IMR-90 (cell line): Measurements from ENCODE around the gene SLCO3A1. TPM values are rescaled to one million over a fixed set of nuclear protein-coding genes. Genes with fewer than 3 reads are reported as not detected.

Experiments
- ATAC-seq: fragments of 200-7000 bp; cut with Tn5 transposase; 2 replicates; pipeline ENCODE4 v1.9.1; 2020; ENCODE audit warnings: low read depth, mild to moderate bottlenecking, moderate library complexity
- BruUV-seq: library from RNA; stranded (reverse); fragments of 400-500 nt; replicated peaks from 2 replicates; lab custom pipeline; 2021; lab: Mats Ljungman, UMichigan
- CTCF ChIA-PET: fragments of 300-600 bp; formaldehyde crosslinking; extraction: SDS; loops from one replicate; lab custom pipeline; 2021; ENCODE audit warnings: antibody characterized with exemption; lab: Yijun Ruan, JAX
- POLR2A ChIA-PET: fragments of 300-600 bp; sonication (Branson Sonifier 250); formaldehyde crosslinking; loops from one replicate; lab custom pipeline; 2022; ENCODE audit warnings: antibody characterized with exemption; ENCODE audit not compliant: unreplicated experiment; lab: Charles Lee
- DNase-seq: peaks from one replicate; pipeline ENCODE4 v3.0.0; 2013
- H2AFZ ChIP-seq: replicated peaks from 2 replicates; pipeline ENCODE3; 2013; ENCODE audit warnings: low read length, mild to moderate bottlenecking; ENCODE audit not compliant: poor library complexity
- H2AK5ac ChIP-seq: 2 replicates; pipeline ENCODE4 v1.6.1; 2013; ENCODE audit warnings: low read depth, low read length, inconsistent platforms
- H2AK9ac ChIP-seq: replicated peaks from 2 replicates; pipeline ENCODE3; 2013; ENCODE audit warnings: mild to moderate bottlenecking, low read depth, low read length, moderate library complexity; ENCODE audit not compliant: poor library complexity
- H2BK120ac ChIP-seq: 2 replicates; pipeline ENCODE4 v1.6.1; 2013; ENCODE audit warnings: low read depth, low read length, inconsistent platforms
- H2BK15ac ChIP-seq: 3 replicates; pipeline ENCODE4 v1.6.1; 2013; ENCODE audit warnings: low read depth, low read length, inconsistent platforms
- H2BK20ac ChIP-seq: 2 replicates; pipeline ENCODE4 v1.6.1; 2013; ENCODE audit warnings: low read depth, mild to moderate bottlenecking, inconsistent platforms, low read length, moderate library complexity
- H2BK5ac ChIP-seq: 2 replicates; pipeline ENCODE4 v1.6.1; 2013; ENCODE audit warnings: mild to moderate bottlenecking, low read depth, low read length, inconsistent platforms; ENCODE audit not compliant: poor library complexity, severe bottlenecking
- H3K14ac ChIP-seq: replicated peaks from 2 replicates; pipeline ENCODE4 v1.6.1; 2013; ENCODE audit warnings: low read depth, low read length, inconsistent platforms
- H3K18ac ChIP-seq: 2 replicates; pipeline ENCODE4 v1.6.1; 2013; ENCODE audit warnings: low read depth, low read length, control low read depth
- H3K23ac ChIP-seq: 2 replicates; pipeline ENCODE4 v1.6.1; 2013; ENCODE audit warnings: low read depth, low read length, inconsistent platforms
- H3K27ac ChIP-seq: 2 replicates; pipeline ENCODE4 v1.5.1; 2013; ENCODE audit warnings: mild to moderate bottlenecking, control low read depth, low read length; ENCODE audit not compliant: insufficient read depth
- H3K27me3 ChIP-seq: 2 replicates; pipeline ENCODE4 v1.6.1; 2013; ENCODE audit warnings: low read length; ENCODE audit not compliant: control insufficient read depth, insufficient read depth
- H3K36me3 ChIP-seq: 2 replicates; pipeline ENCODE4 v1.6.1; 2013; ENCODE audit warnings: low read length, mixed read lengths; ENCODE audit not compliant: control insufficient read depth, insufficient read depth
- H3K4ac ChIP-seq: 2 replicates; pipeline ENCODE4 v1.6.1; 2013; ENCODE audit warnings: low read depth, low read length, inconsistent platforms
- H3K4me1 ChIP-seq: 2 replicates; pipeline ENCODE4 v1.6.1; 2013; ENCODE audit warnings: low read length, mixed read lengths; ENCODE audit not compliant: control insufficient read depth, insufficient read depth
- H3K4me2 ChIP-seq: 2 replicates; pipeline ENCODE4 v1.6.1; 2013; ENCODE audit warnings: low read depth, mild to moderate bottlenecking, control low read depth, low read length, moderate library complexity
- H3K4me3 ChIP-seq: 2 replicates; pipeline ENCODE4 v1.5.1; 2013; ENCODE audit warnings: low read depth, mild to moderate bottlenecking, control low read depth, low read length, moderate library complexity; ENCODE audit not compliant: insufficient read depth
- H3K56ac ChIP-seq: 2 replicates; pipeline ENCODE4 v1.6.1; 2013; ENCODE audit warnings: low read length, inconsistent platforms; ENCODE audit not compliant: insufficient read depth; ENCODE audit errors: extremely low read depth
- H3K79me1 ChIP-seq, 2 experiments: 2 replicates each; pipeline ENCODE4 v1.6.1; 2013; ENCODE audit warnings: low read length in 2 of 2, inconsistent platforms in 1 of 2, low read depth in 1 of 2
- H3K9ac ChIP-seq: 2 replicates; pipeline ENCODE4 v1.6.1; 2013; ENCODE audit warnings: low read depth, low read length, control low read depth
- H3K9me1 ChIP-seq: 2 replicates; pipeline ENCODE4 v1.6.1; 2013; ENCODE audit warnings: low read length, inconsistent platforms; ENCODE audit not compliant: insufficient read depth
- H3K9me3 ChIP-seq: 2 replicates; pipeline ENCODE4 v1.6.1; 2013; ENCODE audit warnings: low read length; ENCODE audit not compliant: control insufficient read depth, insufficient read depth
- H4K20me1 ChIP-seq: 2 replicates; pipeline ENCODE4 v1.6.1; 2013; ENCODE audit warnings: low read length, inconsistent platforms; ENCODE audit not compliant: insufficient read depth
- H4K5ac ChIP-seq: 2 replicates; pipeline ENCODE4 v1.6.1; 2013; ENCODE audit warnings: mild to moderate bottlenecking, low read depth, low read length, control low read depth
- H4K8ac ChIP-seq, 2 experiments: 2 replicates each; pipeline ENCODE4 v1.6.1; 2013; ENCODE audit warnings: low read depth in 2 of 2, low read length in 2 of 2, control low read depth in 1 of 2, inconsistent platforms in 1 of 2
- H4K91ac ChIP-seq: 2 replicates; pipeline ENCODE4 v1.6.1; 2013; ENCODE audit warnings: low read depth, low read length, inconsistent platforms; ENCODE audit not compliant: insufficient read depth
- CEBPB ChIP-seq: IDR thresholded peaks from 2 replicates; pipeline ENCODE4 v1.6.1; 2012; ENCODE audit warnings: low read depth, low read length, improper control_type of control experiment
- CHD1 ChIP-seq: IDR thresholded peaks from 2 replicates; pipeline ENCODE4 v1.6.1; 2012; ENCODE audit warnings: low read depth, low read length, improper control_type of control experiment
- CTCF ChIP-seq: conservative IDR thresholded peaks from 2 replicates; pipeline ENCODE4 v1.5.1; 2012; ENCODE audit warnings: mild to moderate bottlenecking, low read depth, low read length, improper control_type of control experiment
- FOS ChIP-seq: fragments of 150-350 bp; IDR thresholded peaks from 2 replicates; pipeline ENCODE4 v1.6.1; 2016; ENCODE audit warnings: low read depth, low read length
- MAFK ChIP-seq: IDR thresholded peaks from 2 replicates; pipeline ENCODE4 v1.6.1; 2012; ENCODE audit warnings: low read depth, low read length, improper control_type of control experiment
- MAZ ChIP-seq: IDR thresholded peaks from 2 replicates; pipeline ENCODE4 v1.6.1; 2012; ENCODE audit warnings: low read depth, mild to moderate bottlenecking, low read length, improper control_type of control experiment, moderate library complexity, borderline replicate concordance
- MXI1 ChIP-seq: IDR thresholded peaks from 2 replicates; pipeline ENCODE4 v1.6.1; 2012; ENCODE audit warnings: low read depth, mild to moderate bottlenecking, low read length, moderate library complexity, borderline replicate concordance
- NFE2L2 ChIP-seq: fragments of 150-350 bp; IDR thresholded peaks from 2 replicates; pipeline ENCODE4 v1.6.1; 2016; ENCODE audit warnings: low read depth, mild to moderate bottlenecking, low read length
- POLR2A ChIP-seq: IDR thresholded peaks from 2 replicates; pipeline ENCODE4 v1.6.1; 2012; ENCODE audit warnings: mild to moderate bottlenecking, low read depth, low read length
- RAD21 ChIP-seq: IDR thresholded peaks from 2 replicates; pipeline ENCODE4 v1.6.1; 2012; ENCODE audit warnings: low read length, improper control_type of control experiment
- RCOR1 ChIP-seq: IDR thresholded peaks from 2 replicates; pipeline ENCODE4 v1.6.1; 2012; ENCODE audit warnings: mild to moderate bottlenecking, low read length, improper control_type of control experiment; ENCODE audit not compliant: insufficient replicate concordance
- RFX5 ChIP-seq: IDR thresholded peaks from 2 replicates; pipeline ENCODE4 v1.8.0; 2012; ENCODE audit warnings: low read depth, mild to moderate bottlenecking, low read length, moderate library complexity
- SMC3 ChIP-seq: fragments of 150-350 bp; IDR thresholded peaks from 2 replicates; pipeline ENCODE4 v1.6.1; 2016; ENCODE audit warnings: low read depth, mild to moderate bottlenecking, antibody characterized with exemption, low read length, moderate library complexity
- WGBS, 2 experiments: methylation state at CpG; one replicate each; pipeline versions ENCODE4 v1.1.5 to v1.1.7; 2013; ENCODE audit warnings: missing lambda C conversion rate in 2 of 2; ENCODE audit not compliant: insufficient read length in 1 of 2; ENCODE audit errors: extremely low coverage in 2 of 2; 5-methylcytosine and 5-hydroxymethylcytosine counted together
- dilution Hi-C: fragments of 300-500 bp; cut with HindIII; formaldehyde crosslinking; loops from one replicate; pipeline ENCODE4 v1.14.3; 2018; ENCODE audit warnings: low sequenced_read_pairs; ENCODE audit not compliant: unreplicated experiment
- in situ Hi-C: fragments of 300-500 bp; cut with MboI; formaldehyde crosslinking; loops from 3 replicates; pipeline ENCODE4 v1.14.3; 2019; ENCODE audit warnings: low sequenced_read_pairs, inconsistent platforms, mixed read lengths
- intact Hi-C: fragments of 100-400 bp; cut with micrococcal nuclease; formaldehyde crosslinking; loops from 2 replicates; pipeline ENCODE4 v1.10.0; 2022
- polyA plus RNA-seq, 3 experiments: library from polyadenylated mRNA; depleted of rRNA; stranded (reverse); fragments of >200 nt; gene quantifications; 2 replicates each; pipeline ENCODE4 v1.2.3, GENCODE V29; 2012; ENCODE audit warnings: low replicate concordance in 1 of 3
- total RNA-seq: library from RNA; depleted of rRNA; stranded (reverse); fragments of >200 nt; gene quantifications from 2 replicates; pipeline ENCODE4 v1.2.3, GENCODE V29; 2012
- TF ChIP-seq, protein P1 (sequence below): fragments of 150-350 bp; IDR thresholded peaks from 2 replicates; pipeline ENCODE4 v1.6.1; 2017; ENCODE audit warnings: mild to moderate bottlenecking, antibody characterized with exemption, low read length, low read depth
- TF ChIP-seq, protein P2 (sequence below): fragments of 150-350 bp; IDR thresholded peaks from 2 replicates; pipeline ENCODE4 v1.6.1; 2016; ENCODE audit warnings: low read depth, mild to moderate bottlenecking, low read length, moderate library complexity, borderline replicate concordance

The SLCO3A1 gene
- total and polyA plus RNA-seq, 2 of the 4 experiments (the other 2 are of a cell fraction): 4.7 to 8.1 TPM

- Histone ChIP-seq H3K18ac (no peak overlapping the region), H2AK5ac (no peak overlapping the region), H2BK5ac (no peak overlapping the region), H3K27ac (no peak overlapping the region), H3K4me1 (no peaks in the 10 kb centered on the region), H3K36me3 (no peaks in the 10 kb centered on the region), H4K91ac (no peak overlapping the region), H3K23ac (no peak overlapping the region), H3K79me1 (no peaks in the 10 kb centered on the region; a peak in 1 of 4 replicates), H3K27me3 (no peaks in the 10 kb centered on the region), H4K5ac (no peak overlapping the region), H3K4ac (no peak overlapping the region), H3K4me3 (no peak overlapping the region), H2BK20ac (no peak overlapping the region), H3K9ac (no peak overlapping the region), H3K9me3 (no peaks in the 10 kb centered on the region), H2BK15ac (no peak overlapping the region), H2AFZ (no peak overlapping the region), H3K56ac (no peak overlapping the region), H4K20me1 (no peaks in the 10 kb centered on the region), H2BK120ac (no peak overlapping the region), H4K8ac (no peak overlapping the region), H3K9me1 (no peaks in the 10 kb centered on the region), H2AK9ac (no peak overlapping the region), H3K14ac (no peak overlapping the region), H3K4me2 (no peak overlapping the region)
- ChIA-PET POLR2A (no interaction called here), CTCF (no interaction called here)
- TF ChIP-seq POLR2A (no peak), RAD21 (no peak), RCOR1 (no peak), FOS (no peak), NFE2L2 (no peak), MAZ (no peak), CTCF (no peak), SMC3 (no peak), RFX5 (no peak), MXI1 (no peak), CEBPB (no peak), CHD1 (no peak), MAFK (no peak)
- TF ChIP-seq, protein P1, sequence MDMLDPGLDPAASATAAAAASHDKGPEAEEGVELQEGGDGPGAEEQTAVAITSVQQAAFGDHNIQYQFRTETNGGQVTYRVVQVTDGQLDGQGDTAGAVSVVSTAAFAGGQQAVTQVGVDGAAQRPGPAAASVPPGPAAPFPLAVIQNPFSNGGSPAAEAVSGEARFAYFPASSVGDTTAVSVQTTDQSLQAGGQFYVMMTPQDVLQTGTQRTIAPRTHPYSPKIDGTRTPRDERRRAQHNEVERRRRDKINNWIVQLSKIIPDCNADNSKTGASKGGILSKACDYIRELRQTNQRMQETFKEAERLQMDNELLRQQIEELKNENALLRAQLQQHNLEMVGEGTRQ: no peak
- TF ChIP-seq, protein P2, sequence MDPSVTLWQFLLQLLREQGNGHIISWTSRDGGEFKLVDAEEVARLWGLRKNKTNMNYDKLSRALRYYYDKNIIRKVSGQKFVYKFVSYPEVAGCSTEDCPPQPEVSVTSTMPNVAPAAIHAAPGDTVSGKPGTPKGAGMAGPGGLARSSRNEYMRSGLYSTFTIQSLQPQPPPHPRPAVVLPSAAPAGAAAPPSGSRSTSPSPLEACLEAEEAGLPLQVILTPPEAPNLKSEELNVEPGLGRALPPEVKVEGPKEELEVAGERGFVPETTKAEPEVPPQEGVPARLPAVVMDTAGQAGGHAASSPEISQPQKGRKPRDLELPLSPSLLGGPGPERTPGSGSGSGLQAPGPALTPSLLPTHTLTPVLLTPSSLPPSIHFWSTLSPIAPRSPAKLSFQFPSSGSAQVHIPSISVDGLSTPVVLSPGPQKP: no peak
- ATAC-seq (no peak), DNase-seq (no peak)
- WGBS, 2 experiments: 56% methylated on average over 4 of the region's 9 CpGs; no CpG with 5 or more reads in 1 of the 2 experiments
- in situ Hi-C loops: no loop called here
- no TSS peak for BruUV-seq
- intact Hi-C loops: no loop called here
- dilution Hi-C loops: no loop called here
These were observed 150.1 kb downstream of the SLCO3A1 start for GRCh38 chr15:92003515-92004067.
